Keratinocyte (primary cell): ENCODE data around the gene DACT3.

Source experiments
- CTCF ChIP-seq, 3 experiments: IDR thresholded peaks in 1 of 3; conservative IDR thresholded peaks in 1 of 3; optimal IDR thresholded peaks in 1 of 3; 2 replicates in 2 of 3; 3 replicates in 1 of 3; pipeline versions ENCODE3 to v1.5.1; 2011; ENCODE audit warnings: low read length in 3 of 3, mild to moderate bottlenecking in 3 of 3, moderate library complexity in 2 of 3, control low read depth in 1 of 3, inconsistent platforms in 1 of 3; ENCODE audit not compliant: insufficient read depth in 2 of 3; ENCODE audit errors: extremely low read depth in 1 of 3
- EZH2 ChIP-seq: IDR thresholded peaks from one replicate; pipeline ENCODE4 v1.6.1; 2012; ENCODE audit warnings: inconsistent platforms, mild to moderate bottlenecking, low read length, moderate library complexity

GRCh38 chr19:46639358-46640182 lies 21.4 kb downstream of the DACT3 start:
- TF ChIP-seq CTCF (optimal IDR thresholded peaks at IDR 0.05 in 1 of 3, IDR thresholded peaks at IDR 0.05 in 1 of 3, conservative IDR thresholded peaks at IDR 0.05 in 1 of 3; ENCODE audit: extremely low read depth in 1 of 3, insufficient read depth in 2 of 3, low read length in 3 of 3) (no peak), EZH2 (no peak)
